Measurements from ENCODE around the gene C1orf52. TPM values are rescaled to one million over a fixed set of nuclear protein-coding genes. Genes with fewer than 3 reads are reported as not detected.

Gene C1orf52
- total and polyA plus RNA-seq, 9 of the 15 experiments (the other 6 are each of a cell fraction or from before 2014, with no cell fraction given), result 17.0 to 38.5 (median 33.0) TPM

GRCh38 chr1:85202864-85203255, 56.6 kb downstream of the C1orf52 start (continued):
- TF ChIP-seq ZBTB40 (IDR thresholded peaks at IDR 0.05) (no peak), ZBTB40 (CRISPR knock-in tag; IDR thresholded peaks at IDR 0.05) (no peak), CXXC5 (CRISPR knock-in tag; IDR thresholded peaks at IDR 0.05) (no peak)
